SU-DHL-6 (cell line): ENCODE results near the gene SH2D4B.

Source experiments
- CTCF ChIP-seq: fragments of 200-600 bp; sonication (generic); IDR thresholded peaks from one replicate; pipeline ENCODE4 v1.5.1; 2017; ENCODE audit warnings: antibody characterized with exemption, mild to moderate bottlenecking, low read length, moderate library complexity; ENCODE audit not compliant: insufficient read depth, poor library complexity, severe bottlenecking
- EZH2phosphoT487 ChIP-seq: fragments of 200-600 bp; sonication (generic), shearing (Covaris generic); conservative IDR thresholded peaks from 2 replicates; pipeline ENCODE4 v1.6.1; 2018; ENCODE audit warnings: mild to moderate bottlenecking, antibody characterized with exemption, low read length, moderate library complexity, mixed read lengths

GRCh38 chr10:80660266-80660665 is 122.6 kb downstream of the SH2D4B start:
- TF ChIP-seq CTCF = no peak
- no peak for TF ChIP-seq EZH2phosphoT487
